ENCODE measurements around the gene AGER.

Gene AGER

DNA sequence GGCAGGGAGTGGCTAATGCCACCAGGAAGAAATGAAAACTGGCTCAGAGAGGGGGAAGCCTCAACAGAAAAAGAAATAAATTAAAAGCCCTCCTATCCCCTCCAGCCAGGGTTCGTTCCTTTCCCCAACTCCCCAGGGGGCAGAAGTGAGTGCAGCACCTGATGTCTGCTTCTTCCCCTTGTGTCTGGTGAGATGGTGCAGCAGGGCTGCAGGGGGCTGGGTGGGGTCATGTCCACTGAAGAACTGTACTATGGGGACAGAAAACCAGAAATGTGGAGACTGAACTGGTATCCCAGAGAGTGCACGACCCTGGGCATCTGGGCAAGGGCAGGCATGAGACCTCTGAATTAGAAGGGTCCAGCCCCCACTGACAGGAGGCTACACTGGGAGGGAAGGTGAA lies 15.7 kb downstream of the AGER start:
- no peak for TF ChIP-seq TARDBP (IDR thresholded peaks at IDR 0.05)
- no peak for TF ChIP-seq FOXK2 (IDR thresholded peaks at IDR 0.05)
- TF ChIP-seq LEF1 (IDR thresholded peaks at IDR 0.05; ENCODE audit: borderline replicate concordance), result no peak
- TF ChIP-seq FOXM1 (IDR thresholded peaks at IDR 0.05; ENCODE audit: borderline replicate concordance), result no peak
- TF ChIP-seq ARNT (IDR thresholded peaks at IDR 0.05), result no peak
- TF ChIP-seq HDGF (IDR thresholded peaks at IDR 0.05; ENCODE audit: borderline replicate concordance), result no peak
- TF ChIP-seq ELF4 (IDR thresholded peaks at IDR 0.05), result no peak
- TF ChIP-seq CTBP1 (IDR thresholded peaks at IDR 0.05; ENCODE audit: borderline replicate concordance), result no peak
- TF ChIP-seq SUZ12 (IDR thresholded peaks at IDR 0.05), result no peak
- TF ChIP-seq ZNF384 (IDR thresholded peaks at IDR 0.05), result no peak
- no peak for TF ChIP-seq SP1 (IDR thresholded peaks at IDR 0.05)
- TF ChIP-seq BHLHE40 (IDR thresholded peaks at IDR 0.05; ENCODE audit: borderline replicate concordance), result no peak
- no peak for TF ChIP-seq FOXA1 (IDR thresholded peaks at IDR 0.05)
- TF ChIP-seq, protein P1, sequence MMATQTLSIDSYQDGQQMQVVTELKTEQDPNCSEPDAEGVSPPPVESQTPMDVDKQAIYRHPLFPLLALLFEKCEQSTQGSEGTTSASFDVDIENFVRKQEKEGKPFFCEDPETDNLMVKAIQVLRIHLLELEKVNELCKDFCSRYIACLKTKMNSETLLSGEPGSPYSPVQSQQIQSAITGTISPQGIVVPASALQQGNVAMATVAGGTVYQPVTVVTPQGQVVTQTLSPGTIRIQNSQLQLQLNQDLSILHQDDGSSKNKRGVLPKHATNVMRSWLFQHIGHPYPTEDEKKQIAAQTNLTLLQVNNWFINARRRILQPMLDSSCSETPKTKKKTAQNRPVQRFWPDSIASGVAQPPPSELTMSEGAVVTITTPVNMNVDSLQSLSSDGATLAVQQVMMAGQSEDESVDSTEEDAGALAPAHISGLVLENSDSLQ (IDR thresholded peaks at IDR 0.05), result no peak
- TF ChIP-seq L3MBTL2 (conservative IDR thresholded peaks at IDR 0.05), result no peak
- no peak for TF ChIP-seq NFRKB (IDR thresholded peaks at IDR 0.05)
- ChIA-PET CTCF (interaction anchor here (1.2 kb wide), 1 partner anchor 49 kb away, joined by 3 read pairs; no protein-coding TSS in a partner anchor), POLR2A (interaction anchor here (2.0 kb wide), 1 partner anchor 9 kb away, joined by 10 read pairs; no protein-coding TSS in a partner anchor)
- DNase-seq (ENCODE audit: extremely low spot score), result no peak

DNA sequence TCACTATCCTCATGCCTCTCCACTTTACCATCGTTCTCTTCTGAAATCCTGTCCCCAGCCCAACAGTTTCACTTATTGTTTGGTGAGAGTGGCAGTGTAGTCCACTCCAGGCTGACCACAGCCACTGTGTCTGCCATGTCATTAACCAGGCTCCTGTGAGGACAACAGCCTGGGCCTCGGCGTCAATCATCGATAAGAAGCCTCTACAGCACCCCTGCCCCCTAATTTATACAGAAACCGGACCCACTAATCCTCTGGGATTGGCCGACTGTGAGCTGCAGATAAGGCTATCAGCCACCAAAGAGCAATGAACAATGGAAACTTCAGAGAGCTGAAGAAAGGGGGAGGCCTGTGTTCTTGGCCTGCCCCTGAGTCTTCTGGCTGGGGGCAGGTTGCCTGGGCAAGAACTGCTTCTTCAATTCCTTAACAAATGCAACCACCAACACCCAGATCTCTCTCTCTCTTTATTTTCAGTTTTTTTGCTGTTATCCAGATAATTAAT lies 16.2 kb downstream of the AGER start:
- TF ChIP-seq FOXK2 (IDR thresholded peaks at IDR 0.05) (no peak), SP1 (IDR thresholded peaks at IDR 0.05) (no peak), LEF1 (IDR thresholded peaks at IDR 0.05; ENCODE audit: borderline replicate concordance) (no peak), TARDBP (IDR thresholded peaks at IDR 0.05) (no peak), SUZ12 (IDR thresholded peaks at IDR 0.05) (no peak), L3MBTL2 (conservative IDR thresholded peaks at IDR 0.05) (no peak), ARNT (IDR thresholded peaks at IDR 0.05) (no peak), FOXM1 (IDR thresholded peaks at IDR 0.05; ENCODE audit: borderline replicate concordance) (no peak), NFRKB (IDR thresholded peaks at IDR 0.05) (no peak), CTBP1 (IDR thresholded peaks at IDR 0.05; ENCODE audit: borderline replicate concordance) (no peak), HDGF (IDR thresholded peaks at IDR 0.05; ENCODE audit: borderline replicate concordance) (no peak), ZNF384 (IDR thresholded peaks at IDR 0.05) (no peak), FOXA1 (IDR thresholded peaks at IDR 0.05) (no peak), ELF4 (IDR thresholded peaks at IDR 0.05) (no peak), BHLHE40 (IDR thresholded peaks at IDR 0.05; ENCODE audit: borderline replicate concordance) (no peak)
- TF ChIP-seq, protein P1 (IDR thresholded peaks at IDR 0.05), result no peak
- ChIA-PET POLR2A (interaction anchor here (2.0 kb wide), 1 partner anchor 9 kb away, joined by 10 read pairs; no protein-coding TSS in a partner anchor), CTCF (interaction anchor here (1.2 kb wide), 1 partner anchor 49 kb away, joined by 3 read pairs; no protein-coding TSS in a partner anchor)
- no peak for DNase-seq (ENCODE audit: extremely low spot score)

DNA sequence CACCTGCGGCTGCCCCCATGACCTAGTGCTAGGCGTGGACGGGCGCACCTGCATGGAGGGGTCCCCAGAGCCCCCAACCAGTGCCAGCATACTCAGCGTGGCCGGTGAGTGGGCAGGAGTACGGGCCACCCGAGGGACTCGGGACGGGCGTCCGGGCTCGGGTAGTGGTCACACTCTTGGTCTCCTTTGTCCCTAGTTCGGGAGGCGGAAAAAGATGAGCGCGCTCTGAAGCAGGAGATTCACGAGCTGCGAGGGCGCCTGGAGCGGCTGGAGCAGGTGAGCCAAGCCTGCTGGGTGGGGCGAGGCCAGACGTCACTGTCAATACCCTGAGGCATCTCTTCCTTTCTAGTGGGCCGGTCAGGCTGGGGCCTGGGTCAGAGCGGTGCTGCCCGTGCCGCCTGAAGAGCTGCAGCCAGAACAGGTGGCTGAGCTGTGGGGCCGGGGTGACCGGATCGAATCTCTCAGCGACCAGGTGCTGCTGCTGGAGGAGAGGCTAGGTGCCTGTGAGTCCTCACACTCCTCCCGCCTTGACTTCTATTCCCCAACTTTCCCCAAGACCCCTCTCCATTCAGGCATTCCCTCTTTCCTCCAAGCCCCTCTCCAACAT lies 16.8 kb downstream of the AGER start:
- ChIA-PET CTCF (interaction anchor here (1.2 kb wide), 1 partner anchor 48 kb away, joined by 3 read pairs; no protein-coding TSS in a partner anchor), POLR2A (interaction anchor here (1.7 to 3.1 kb wide), 3 partner anchors 10 to 38 kb away, joined by 4 to 19 read pairs (median 10); partner anchors contain the start of gene AGPAT1)
- no peak for TF ChIP-seq FOXM1 (IDR thresholded peaks at IDR 0.05; ENCODE audit: borderline replicate concordance)
- no peak for TF ChIP-seq NFRKB (IDR thresholded peaks at IDR 0.05)
- TF ChIP-seq, protein P1 (IDR thresholded peaks at IDR 0.05), result no peak
- DNase-seq (ENCODE audit: extremely low spot score), result no peak

DNA sequence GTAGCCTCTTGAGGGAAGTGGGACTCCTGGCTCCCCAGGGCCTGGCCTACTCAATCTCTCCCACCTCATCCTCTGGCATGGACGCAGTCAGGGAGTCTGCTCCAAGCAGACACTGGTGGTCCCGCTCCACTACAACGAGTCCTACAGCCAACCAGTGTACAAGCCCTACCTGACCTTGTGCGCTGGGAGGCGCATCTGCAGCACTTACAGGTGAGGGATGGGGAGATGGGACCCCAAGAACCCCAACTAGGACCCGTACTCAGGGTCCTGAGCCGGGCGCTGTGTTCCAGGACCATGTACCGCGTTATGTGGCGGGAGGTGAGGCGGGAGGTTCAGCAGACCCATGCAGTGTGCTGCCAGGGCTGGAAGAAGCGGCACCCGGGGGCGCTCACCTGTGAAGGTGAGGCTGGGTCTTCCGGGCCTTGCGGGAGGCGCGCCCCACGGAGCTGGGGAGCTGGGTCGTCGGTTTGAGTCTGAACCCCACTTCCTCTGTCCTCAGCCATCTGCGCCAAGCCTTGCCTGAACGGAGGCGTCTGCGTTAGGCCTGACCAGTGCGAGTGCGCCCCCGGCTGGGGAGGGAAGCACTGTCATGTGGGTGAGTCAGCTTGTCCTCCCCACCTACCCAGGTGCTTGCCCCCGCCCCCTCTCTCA lies 17.5 kb downstream of the AGER start:
- no peak for DNase-seq (ENCODE audit: extremely low spot score)
- POLR2A ChIA-PET, result interaction anchor here (0.8 to 3.1 kb wide), 4 partner anchors 10 to 38 kb away, joined by 3 to 19 read pairs (median 5); partner anchors contain the start of genes AGPAT1 and FKBPL
- TF ChIP-seq CTBP1 (IDR thresholded peaks at IDR 0.05; ENCODE audit: borderline replicate concordance) (no peak), TARDBP (IDR thresholded peaks at IDR 0.05) (no peak), FOXA1 (IDR thresholded peaks at IDR 0.05) (no peak), SUZ12 (IDR thresholded peaks at IDR 0.05) (no peak), BHLHE40 (IDR thresholded peaks at IDR 0.05; ENCODE audit: borderline replicate concordance) (no peak), FOXK2 (IDR thresholded peaks at IDR 0.05) (no peak), ARNT (IDR thresholded peaks at IDR 0.05) (no peak), SP1 (IDR thresholded peaks at IDR 0.05) (no peak), NFRKB (IDR thresholded peaks at IDR 0.05) (no peak), ELF4 (IDR thresholded peaks at IDR 0.05) (no peak), FOXM1 (IDR thresholded peaks at IDR 0.05; ENCODE audit: borderline replicate concordance) (no peak), LEF1 (IDR thresholded peaks at IDR 0.05; ENCODE audit: borderline replicate concordance) (no peak)
- TF ChIP-seq, protein P1 (IDR thresholded peaks at IDR 0.05), result no peak
- CTCF ChIA-PET, result interaction anchor here (0.6 kb wide), 1 partner anchor 27 kb away, joined by 3 read pairs; no protein-coding TSS in a partner anchor

DNA sequence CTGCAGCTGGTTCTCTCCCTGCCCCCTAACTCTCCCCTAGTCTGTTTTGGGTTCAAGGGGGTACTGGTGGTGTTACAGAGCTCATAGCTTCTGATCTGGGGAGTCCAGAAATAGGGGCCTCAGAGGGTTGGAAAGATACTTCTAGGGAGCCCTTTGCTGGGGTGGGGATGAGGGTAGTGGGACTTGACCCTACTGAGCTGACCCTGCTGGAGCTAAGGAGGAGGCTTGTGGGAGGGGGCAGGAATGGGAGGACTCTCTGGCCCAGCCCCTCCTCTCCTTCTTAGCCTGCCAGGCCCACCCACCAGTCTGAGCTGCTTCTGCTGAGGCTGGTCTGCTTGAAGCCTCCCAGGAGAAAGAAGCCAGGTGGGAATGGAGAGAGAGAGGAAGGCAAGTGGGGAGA lies 19.8 kb downstream of the AGER start, which contains the start of gene EGFL8:
TSS of gene EGFL8 (plus strand) at position 301 of the 400 bp plus-strand sequence. CDS start 1,571 bp downstream, outside the sequence.
- TF ChIP-seq FOXK2 (IDR thresholded peaks at IDR 0.05) (no peak), SP1 (IDR thresholded peaks at IDR 0.05) (no peak), L3MBTL2 (conservative IDR thresholded peaks at IDR 0.05) (no peak), ELF4 (IDR thresholded peaks at IDR 0.05) (no peak), ARNT (IDR thresholded peaks at IDR 0.05) (no peak), LEF1 (IDR thresholded peaks at IDR 0.05; ENCODE audit: borderline replicate concordance) (no peak), BHLHE40 (IDR thresholded peaks at IDR 0.05; ENCODE audit: borderline replicate concordance) (no peak), ZNF384 (IDR thresholded peaks at IDR 0.05) (no peak), FOXM1 (IDR thresholded peaks at IDR 0.05; ENCODE audit: borderline replicate concordance) (no peak), CTBP1 (IDR thresholded peaks at IDR 0.05; ENCODE audit: borderline replicate concordance) (no peak), NFRKB (IDR thresholded peaks at IDR 0.05) (no peak), FOXA1 (IDR thresholded peaks at IDR 0.05) (no peak), SUZ12 (IDR thresholded peaks at IDR 0.05) (no peak)
- TF ChIP-seq, protein P1 (IDR thresholded peaks at IDR 0.05), result no peak
- no peak for DNase-seq (ENCODE audit: extremely low spot score)
- ChIA-PET POLR2A (interaction anchor here (3.1 kb wide), 1 partner anchor 13 kb away, joined by 19 read pairs; the partner anchor contains the start of gene AGPAT1), CTCF (interaction anchor here (0.6 kb wide), 1 partner anchor 581 kb away, joined by 7 read pairs; no protein-coding TSS in a partner anchor)
